KOPT-K1 (cell line): Measurements from ENCODE around the gene MPI.
"Not testable (repeated sequence)": the region's sequence is repeated elsewhere in the genome, so short reads cannot be mapped to it uniquely, and the experiment has no call there.

Experiments
- H3K27ac ChIP-seq: fragments of 200-600 bp; sonication (generic); 2 replicates; pipeline ENCODE4 v1.5.1; 2016; ENCODE audit warnings: antibody characterized with exemption, mild to moderate bottlenecking, low read depth, low read length; ENCODE audit not compliant: poor library complexity, severe bottlenecking
- H3K36me3 ChIP-seq: fragments of 200-600 bp; sonication (generic); 2 replicates; pipeline ENCODE4 v1.5.1; 2017; ENCODE audit warnings: antibody characterized with exemption, mild to moderate bottlenecking, low read length, moderate library complexity; ENCODE audit not compliant: insufficient read depth
- H3K9me3 ChIP-seq: fragments of 200-600 bp; sonication (generic); 2 replicates; pipeline ENCODE4 v1.5.1; 2017; ENCODE audit warnings: antibody characterized with exemption, low read length, mild to moderate bottlenecking; ENCODE audit not compliant: insufficient read depth, poor library complexity, severe bottlenecking

The MPI gene

DNA sequence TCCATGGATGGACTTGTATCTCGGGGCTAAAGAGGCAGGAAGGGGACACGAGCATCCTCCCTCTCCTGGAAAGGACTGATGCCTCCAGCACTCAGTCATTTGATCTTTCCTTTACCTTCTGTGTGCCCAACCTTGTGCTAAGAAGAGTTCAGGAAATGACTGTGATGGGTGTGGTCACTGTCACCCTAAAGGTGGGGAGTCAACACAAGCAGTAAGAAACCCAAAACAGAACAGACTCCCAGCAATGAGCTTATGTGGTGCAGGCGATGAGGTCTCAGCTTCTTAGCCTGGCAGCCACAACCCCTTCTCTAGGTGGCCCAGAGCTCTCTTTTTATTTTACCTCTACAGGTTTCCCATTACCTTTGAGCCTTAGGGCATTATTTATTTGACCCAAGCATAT lies 3.8 kb downstream of the MPI start:
- Histone ChIP-seq H3K9me3 (no peaks in the 10 kb centered on the region), H3K27ac (no peak overlapping the region), H3K36me3 (peaks cover 54% of the 10 kb centered on the region; the same call in 1 of the 2 replicates)

DNA sequence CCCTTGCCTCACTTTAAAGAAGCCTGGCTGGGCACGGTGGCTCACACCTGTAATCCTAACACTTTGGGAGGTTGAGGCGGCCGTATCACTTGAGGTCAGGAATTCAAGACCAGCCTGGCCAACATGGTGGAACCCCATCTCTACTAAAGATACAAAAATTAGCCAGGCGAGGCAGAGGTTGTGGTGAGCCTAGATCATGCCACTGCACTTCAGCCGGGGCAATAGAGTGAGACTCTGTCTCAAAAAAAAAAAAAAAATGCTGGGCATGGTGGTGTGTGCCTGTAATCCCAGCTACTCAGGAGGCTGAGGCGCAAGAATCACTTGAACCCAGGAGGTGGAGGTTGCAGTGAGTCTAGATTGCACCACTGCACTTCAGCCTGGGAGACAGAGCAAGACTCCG lies 4.5 kb downstream of the MPI start:
- H3K9me3 ChIP-seq, H3K27ac ChIP-seq: not testable (repeated sequence)
- peaks cover 60% of the 10 kb centered on the region; the same call in 1 of the 2 replicates for H3K36me3 ChIP-seq

DNA sequence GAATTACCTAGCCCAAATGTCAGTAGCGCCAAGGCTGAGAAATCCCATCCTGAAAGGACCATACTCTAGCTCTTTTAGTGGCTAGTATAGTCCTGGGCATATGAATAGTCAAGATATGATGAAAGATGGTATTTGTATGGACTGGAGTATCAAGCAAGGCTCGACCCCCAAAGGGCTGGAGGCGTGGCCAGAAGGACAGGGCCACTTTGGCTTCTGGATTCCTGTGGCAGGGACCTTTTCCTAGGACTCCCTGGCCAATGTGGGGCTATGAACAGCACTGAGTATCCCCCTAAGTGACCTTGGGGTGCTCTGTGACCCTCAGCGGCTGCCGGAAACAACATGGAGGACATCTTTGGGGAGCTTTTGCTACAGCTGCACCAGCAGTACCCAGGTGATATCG lies 6.0 kb downstream of the MPI start:
- Histone ChIP-seq H3K9me3 (no peaks in the 10 kb centered on the region), H3K36me3 (peaks cover 74% of the 10 kb centered on the region), H3K27ac (no peak overlapping the region)

DNA sequence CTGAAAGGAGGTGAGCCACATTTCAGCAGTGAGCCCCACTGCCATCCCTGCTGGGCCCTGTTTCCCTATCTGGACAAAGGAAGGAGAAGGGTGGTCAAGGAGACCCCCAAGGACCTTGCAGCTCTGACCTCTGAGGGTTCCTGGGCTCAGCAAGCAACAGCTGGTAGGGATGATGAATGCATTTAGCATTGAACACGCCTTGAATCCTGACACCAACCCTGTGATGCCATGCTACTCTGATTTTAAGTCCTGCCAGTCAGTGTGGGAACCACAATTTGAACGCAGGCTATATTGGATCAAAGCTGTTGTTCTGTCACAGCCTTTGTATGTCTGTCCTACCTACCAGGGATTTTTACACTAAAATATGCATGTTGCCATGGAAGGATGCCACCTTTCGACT lies 6.5 kb downstream of the MPI start:
- H3K27ac ChIP-seq, result no peak overlapping the region
- H3K36me3 ChIP-seq, result peaks cover 78% of the 10 kb centered on the region
- H3K9me3 ChIP-seq, result no peaks in the 10 kb centered on the region

DNA sequence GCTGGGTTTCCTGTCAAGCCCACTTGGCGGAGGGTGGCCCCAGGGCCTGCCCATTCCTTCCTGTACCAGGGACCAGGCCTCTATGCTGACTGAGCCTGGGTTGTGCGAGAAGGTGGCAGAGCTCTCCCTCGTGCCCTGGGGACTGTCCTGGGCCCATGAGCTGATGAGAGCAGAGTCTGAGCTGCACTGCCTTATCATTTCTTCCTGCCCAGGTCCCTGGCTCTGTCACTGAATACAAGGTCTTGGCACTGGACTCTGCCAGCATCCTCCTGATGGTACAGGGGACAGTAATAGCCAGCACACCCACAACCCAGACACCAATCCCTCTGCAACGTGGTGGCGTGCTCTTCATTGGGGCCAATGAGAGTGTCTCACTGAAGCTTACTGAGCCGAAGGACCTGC lies 7.5 kb downstream of the MPI start:
- Histone ChIP-seq H3K9me3 (no peaks in the 10 kb centered on the region), H3K27ac (no peak overlapping the region), H3K36me3 (peaks cover 79% of the 10 kb centered on the region)

DNA sequence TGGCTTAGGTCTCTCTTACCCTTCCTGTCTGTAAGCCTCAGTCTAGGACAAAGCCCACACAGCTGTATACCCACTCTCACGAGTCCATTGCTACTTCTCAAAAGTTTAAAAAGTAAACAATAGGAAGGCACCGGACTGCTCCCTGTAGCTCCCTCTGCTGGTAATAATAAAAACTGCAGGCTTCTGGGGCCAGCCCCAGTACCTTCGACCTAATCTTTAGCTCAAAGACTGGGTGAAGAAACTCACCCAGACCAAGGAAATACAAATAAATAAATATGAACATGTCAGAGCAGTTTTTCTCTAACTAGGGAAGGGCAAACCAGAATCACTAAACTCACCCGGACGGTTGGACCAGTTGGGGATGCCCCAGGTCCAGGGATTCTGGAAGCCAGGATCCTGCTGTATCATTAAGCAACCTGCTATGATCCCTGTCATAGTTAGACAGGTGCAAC lies 11.8 kb downstream of the MPI start:
- Histone ChIP-seq H3K36me3 (peaks cover 78% of the 10 kb centered on the region), H3K27ac (no peak overlapping the region), H3K9me3 (no peaks in the 10 kb centered on the region)

DNA sequence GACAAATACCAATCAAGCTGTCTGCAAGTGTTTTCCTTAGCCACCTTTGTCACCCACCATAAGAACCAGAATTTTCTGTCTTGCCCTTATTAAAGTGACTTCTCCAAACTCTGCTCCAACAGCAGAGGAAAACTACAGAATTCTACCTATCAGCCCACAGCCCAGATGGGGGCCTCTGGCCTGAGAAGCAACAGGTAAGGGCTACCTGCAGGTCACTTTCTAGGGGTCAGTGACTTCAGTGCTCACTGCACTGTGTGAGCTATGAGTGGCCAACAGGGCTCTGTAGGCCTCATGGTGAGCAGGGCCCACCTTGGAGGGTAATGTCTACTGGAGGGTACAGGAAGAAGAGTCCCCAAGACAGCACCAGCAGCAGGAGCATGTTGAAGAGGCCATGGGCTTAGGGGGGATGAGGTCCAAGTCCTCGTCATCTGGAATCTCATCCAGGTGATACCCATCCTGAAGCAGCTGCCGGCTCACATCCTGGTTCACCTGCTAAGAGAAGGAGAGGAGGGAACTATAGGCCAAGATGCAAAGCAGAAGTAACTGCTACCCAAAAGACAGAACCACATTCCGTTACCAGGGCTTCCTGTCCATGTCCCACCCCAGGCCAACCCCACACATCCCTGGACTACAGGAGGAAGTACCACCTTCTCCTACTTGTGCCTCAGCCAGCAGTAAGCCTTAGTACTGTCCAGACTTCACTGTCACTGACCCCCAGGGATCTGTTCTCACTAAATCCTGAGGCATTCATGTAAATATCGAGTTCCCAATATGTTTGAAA lies 12.6 kb downstream of the MPI start:
- H3K36me3 ChIP-seq, result peaks cover 69% of the 10 kb centered on the region
- H3K9me3 ChIP-seq, result no peaks in the 10 kb centered on the region
- H3K27ac ChIP-seq, result no peak overlapping the region

DNA sequence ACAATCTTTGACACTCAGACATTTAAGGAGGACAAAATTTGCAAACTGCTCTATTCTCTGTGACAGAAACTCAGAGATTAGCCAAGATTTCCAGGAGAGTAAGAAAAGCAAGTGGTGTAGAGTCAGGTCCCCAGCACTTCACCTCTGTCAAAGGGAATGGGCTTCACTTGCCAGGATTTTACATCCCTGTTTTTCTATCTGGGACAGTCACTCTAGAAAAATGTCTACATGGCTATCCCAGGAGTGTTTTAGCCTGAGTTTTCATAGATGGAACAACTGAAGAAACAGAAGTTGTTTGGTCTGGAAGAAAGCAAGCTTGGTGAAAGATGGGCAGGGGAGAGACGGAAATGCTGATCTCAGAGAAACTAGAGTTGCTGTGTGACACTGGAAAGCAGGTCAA lies 13.8 kb downstream of the MPI start:
- H3K9me3 ChIP-seq, result no peaks in the 10 kb centered on the region
- H3K36me3 ChIP-seq, result peaks cover 58% of the 10 kb centered on the region
- H3K27ac ChIP-seq, result no peak overlapping the region

DNA sequence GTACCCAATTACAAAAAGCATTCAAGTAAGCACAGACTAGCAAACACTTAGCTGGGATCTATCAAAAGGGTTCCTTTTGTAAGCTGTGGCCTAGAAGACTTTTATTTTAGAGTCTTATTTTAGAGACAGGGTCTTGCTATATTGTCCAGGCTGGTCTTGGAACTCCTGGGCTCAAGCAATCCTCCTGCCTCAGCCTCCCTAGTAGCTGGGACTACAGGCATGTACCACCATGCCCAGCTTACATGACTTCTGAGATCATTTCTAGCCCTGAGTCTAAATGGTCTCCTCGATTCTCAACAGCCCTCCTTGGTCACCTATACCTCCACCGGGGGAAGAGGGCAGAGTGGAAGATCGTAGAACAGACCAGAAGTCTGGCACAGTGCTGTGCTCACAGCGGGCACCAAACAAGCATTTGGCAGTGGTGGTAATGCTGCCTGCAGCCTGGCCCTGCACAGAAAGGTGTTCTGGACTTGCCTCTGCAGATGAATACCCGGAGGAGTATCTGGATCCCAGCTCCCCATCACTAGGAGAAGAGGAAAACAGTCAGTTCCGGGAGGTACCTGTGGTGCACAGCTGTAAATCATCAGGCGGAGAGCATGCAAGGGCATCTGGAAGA lies 14.5 kb downstream of the MPI start:
- Histone ChIP-seq H3K9me3 (no peaks in the 10 kb centered on the region), H3K36me3 (peaks cover 52% of the 10 kb centered on the region), H3K27ac (no peak overlapping the region)

DNA sequence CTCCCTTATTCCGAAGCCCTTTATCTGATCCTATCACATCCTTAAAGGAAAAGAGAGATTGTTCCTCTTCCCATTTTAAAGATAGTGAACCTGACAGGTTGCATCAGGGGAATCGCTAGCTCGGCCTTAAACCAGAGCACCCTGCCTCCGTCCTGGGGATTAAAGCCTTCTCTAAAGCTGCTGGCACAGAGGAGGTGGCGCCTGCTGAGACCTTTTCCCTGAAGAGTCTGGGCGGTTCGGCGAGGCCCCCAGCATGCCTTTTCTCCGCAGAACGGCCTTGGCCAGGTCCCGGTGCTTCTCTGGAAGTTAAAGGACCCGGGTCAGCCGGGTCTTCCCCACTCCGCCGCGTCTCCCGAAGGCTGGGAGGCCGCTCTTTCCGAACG lies 16.2 kb downstream of the MPI start:
- Histone ChIP-seq H3K36me3 (peaks cover 47% of the 10 kb centered on the region), H3K27ac (peak overlapping the region; percentile 73), H3K9me3 (no peaks in the 10 kb centered on the region)

DNA sequence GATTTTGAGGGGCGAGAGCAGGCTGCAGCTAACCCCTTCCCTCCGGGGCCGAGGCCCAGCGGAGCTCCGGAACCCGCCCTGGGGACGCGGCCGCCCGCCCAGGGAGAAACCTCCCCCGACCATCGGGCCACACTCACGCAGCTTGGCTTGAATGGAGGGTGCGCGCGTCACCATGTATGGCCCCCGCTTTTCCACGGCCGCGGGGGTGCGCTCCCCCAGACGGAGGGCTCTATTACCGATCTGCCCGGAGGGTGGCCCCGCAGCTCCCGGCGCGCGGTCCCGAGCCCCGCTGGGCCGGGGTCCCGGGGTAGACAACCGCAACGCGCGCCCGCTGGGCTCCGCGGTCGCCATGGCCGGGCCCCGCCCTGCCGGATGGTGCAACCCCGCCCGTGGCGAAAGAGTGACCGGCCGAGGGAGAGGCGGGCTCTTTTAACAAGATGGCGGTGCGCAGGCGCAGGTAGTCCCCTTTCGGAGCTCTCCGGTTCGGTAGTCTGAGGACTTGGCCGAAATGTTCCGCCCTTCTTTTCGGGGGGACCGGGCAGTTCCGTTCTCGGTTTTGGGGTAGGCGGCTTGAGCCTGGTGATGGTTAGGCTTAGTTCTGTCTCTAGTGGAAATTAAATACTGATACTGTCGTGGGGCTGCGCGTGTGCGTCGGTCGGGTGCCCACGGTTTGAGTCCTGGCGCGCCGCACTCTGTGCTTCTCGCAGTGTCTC lies 16.8 kb downstream of the MPI start, which contains the start of gene FAM219B:
FAM219B (minus strand) TSS at position 402 of the 713 bp plus-strand sequence; CDS start at position 351, 51 bp downstream.
- Histone ChIP-seq H3K27ac (peak within 1 kb of the TSS; percentile 73), H3K9me3 (no peaks in the 10 kb centered on the region), H3K36me3 (peaks cover 48% of the 10 kb centered on the region)

DNA sequence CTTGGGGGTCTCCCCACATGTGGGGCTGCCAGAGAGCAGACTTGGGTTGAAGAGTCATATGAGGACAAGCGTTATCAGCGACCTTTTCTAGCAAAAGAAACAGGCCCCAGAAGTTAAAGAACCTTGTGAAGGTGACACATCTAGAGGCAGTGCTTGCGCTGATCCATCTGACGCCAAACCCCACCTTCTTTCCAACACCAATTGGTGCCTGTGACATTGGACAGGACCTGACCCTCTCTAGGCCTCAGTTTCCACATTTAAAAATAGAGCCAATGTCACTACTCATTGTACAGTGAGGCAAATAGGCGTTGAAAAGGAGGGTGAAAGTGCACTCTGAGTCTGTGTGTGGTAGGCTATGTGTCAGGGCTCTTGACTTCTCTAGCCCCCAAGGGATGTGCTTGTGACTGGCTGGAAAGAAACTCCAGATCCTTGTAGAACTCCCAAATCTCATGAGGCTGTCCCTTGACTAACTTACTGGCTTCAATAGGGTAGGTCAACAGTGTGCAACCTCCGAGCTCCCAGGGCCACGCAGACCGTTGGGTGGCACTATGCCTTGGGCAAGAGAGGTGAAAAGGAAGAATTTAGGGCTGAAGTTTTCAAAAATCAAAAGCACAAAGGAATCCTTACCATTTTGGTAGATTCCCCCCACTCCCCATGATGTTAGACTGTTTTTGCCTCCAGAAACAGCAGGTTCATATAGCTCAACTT lies 17.5 kb downstream of the MPI start:
- Histone ChIP-seq H3K9me3 (no peaks in the 10 kb centered on the region), H3K36me3 (peaks cover 48% of the 10 kb centered on the region), H3K27ac (peak overlapping the region; percentile 73)

DNA sequence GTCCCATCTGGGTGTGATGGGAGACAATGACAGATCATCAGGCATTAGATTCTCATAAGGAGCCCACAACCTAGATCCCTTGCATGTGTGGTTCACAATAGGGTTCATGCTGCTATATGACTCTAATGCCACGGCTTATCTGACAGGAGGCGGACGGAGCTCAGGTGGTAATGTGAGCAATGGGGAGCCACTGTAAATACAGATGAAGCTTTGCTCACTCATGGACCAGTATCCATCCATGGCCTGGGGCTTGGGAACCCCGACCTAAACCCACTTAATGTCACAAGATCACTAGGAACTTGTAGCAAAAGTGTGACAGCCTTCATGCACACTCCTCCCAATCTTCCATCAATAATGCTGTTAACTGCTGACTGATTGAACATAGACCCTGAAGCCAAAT lies 18.8 kb downstream of the MPI start:
- Histone ChIP-seq H3K27ac (no peak overlapping the region), H3K36me3 (peaks cover 48% of the 10 kb centered on the region)

DNA sequence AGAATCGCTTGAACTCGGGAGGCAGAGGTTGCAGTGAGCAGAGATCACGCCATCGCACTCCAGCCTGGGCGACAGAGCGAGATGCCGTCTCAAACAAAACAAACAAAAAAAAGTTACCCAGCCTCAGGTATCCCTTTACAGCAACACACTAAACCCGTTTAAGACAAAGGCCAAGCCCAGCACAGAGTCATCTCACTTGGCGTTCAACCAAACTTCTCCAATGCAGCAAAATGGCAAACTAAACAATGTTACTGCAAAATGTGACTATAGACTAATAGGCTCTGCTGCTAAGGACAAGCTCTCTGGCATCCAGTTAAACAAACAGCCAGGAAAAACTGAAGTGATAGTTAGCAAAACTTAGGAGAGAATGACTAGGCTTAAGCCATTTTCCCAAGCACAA lies 23.2 kb downstream of the MPI start:
- peaks cover 74% of the 10 kb centered on the region for H3K36me3 ChIP-seq
- H3K9me3 ChIP-seq, result no peaks in the 10 kb centered on the region
- H3K27ac ChIP-seq, result no peak overlapping the region

More for the DNA sequence above, 18.8 kb downstream of the MPI start:
- H3K9me3 ChIP-seq, result no peaks in the 10 kb centered on the region

DNA sequence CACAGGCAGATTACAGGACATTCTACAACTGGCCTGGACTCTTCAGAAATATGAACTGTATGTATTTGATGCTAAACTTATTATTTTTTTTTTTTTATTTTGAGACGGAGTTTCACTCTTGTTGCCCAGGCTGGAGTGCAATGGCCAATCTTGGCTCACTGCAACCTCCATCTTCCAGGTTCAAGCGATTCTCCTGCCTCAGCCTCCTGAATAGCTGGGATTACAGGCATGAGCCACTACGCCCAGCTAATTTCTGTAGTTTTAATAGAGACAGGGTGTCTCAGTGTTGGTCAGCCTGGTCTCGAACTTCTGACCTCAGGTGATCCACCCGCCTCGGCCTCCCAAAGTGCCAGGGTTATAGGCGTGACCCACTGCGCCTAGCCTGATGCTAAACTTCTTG lies 24.0 kb downstream of the MPI start:
- H3K9me3 ChIP-seq, H3K27ac ChIP-seq: not testable (repeated sequence)
- H3K36me3 ChIP-seq, result peaks cover 82% of the 10 kb centered on the region
